OCI-LY3 (cell line): ENCODE measurements around the gene EXOC4.

ENCODE experiments used
- H2AFZ ChIP-seq: fragments of 200-600, 300-600 bp; shearing (Covaris generic); 2 replicates; pipeline ENCODE4 v1.6.0; 2014; ENCODE audit warnings: antibody characterized with exemption, low read depth, low read length
- H3K27ac ChIP-seq: fragments of 200-600, 300-600 bp; sonication (generic); 2 replicates; pipeline ENCODE4 v1.5.1; 2014; ENCODE audit warnings: mild to moderate bottlenecking, low read length, moderate library complexity, mixed read lengths
- H3K27me3 ChIP-seq: fragments of 200-600, 300-600 bp; sonication (generic); 2 replicates; pipeline ENCODE4 v1.6.1; 2014; ENCODE audit warnings: low read depth, low read length, mixed read lengths
- H3K36me3 ChIP-seq: fragments of 200-600, 300-600 bp; sonication (generic); replicated peaks from 2 replicates; pipeline ENCODE3; 2014; ENCODE audit warnings: low read depth, low read length, mixed read lengths
- H3K4me1 ChIP-seq: fragments of 300-600, 200-600 bp; sonication (generic); 2 replicates; pipeline ENCODE4 v1.6.1; 2014; ENCODE audit warnings: low read length, mixed read lengths
- H3K4me2 ChIP-seq: fragments of 200-600, 300-600 bp; sonication (generic); 2 replicates; pipeline ENCODE4 v1.6.1; 2014; ENCODE audit warnings: low read length, mixed read lengths
- H3K4me3 ChIP-seq: fragments of 300-600, 200-600 bp; sonication (generic); 2 replicates; pipeline ENCODE4 v1.5.1; 2014; ENCODE audit warnings: antibody characterized with exemption, mild to moderate bottlenecking, low read length, moderate library complexity
- H3K79me2 ChIP-seq: fragments of 300-600, 200-600 bp; shearing (Covaris generic); 2 replicates; pipeline ENCODE4 v1.6.1; 2014; ENCODE audit warnings: mild to moderate bottlenecking, low read length, mixed read lengths
- H3K9ac ChIP-seq: fragments of 300-600, 200-600 bp; shearing (Covaris generic); 2 replicates; pipeline ENCODE4 v1.6.0; 2014; ENCODE audit warnings: mild to moderate bottlenecking, low read length, moderate library complexity
- H3K9me3 ChIP-seq: fragments of 200-600, 300-600 bp; shearing (Covaris generic); 2 replicates; pipeline ENCODE4 v1.6.1; 2014; ENCODE audit warnings: low read length, mixed read lengths; ENCODE audit not compliant: insufficient read depth
- H4K20me1 ChIP-seq: fragments of 200-600, 300-600 bp; sonication (generic); 2 replicates; pipeline ENCODE4 v1.6.1; 2016; ENCODE audit warnings: low read length, mixed read lengths; ENCODE audit not compliant: insufficient read depth
- CTCF ChIP-seq: fragments of 200-600, 300-600 bp; sonication (generic); IDR thresholded peaks from 2 replicates; pipeline ENCODE4 v1.5.1; 2014; ENCODE audit warnings: antibody characterized with exemption, low read length, low read depth
- EZH2phosphoT487 ChIP-seq: fragments of 200-600 bp; shearing (Covaris generic); IDR thresholded peaks from 2 replicates; pipeline ENCODE4 v1.6.1; 2018; ENCODE audit warnings: antibody characterized with exemption, mixed run types, low read depth

Gene EXOC4

DNA sequence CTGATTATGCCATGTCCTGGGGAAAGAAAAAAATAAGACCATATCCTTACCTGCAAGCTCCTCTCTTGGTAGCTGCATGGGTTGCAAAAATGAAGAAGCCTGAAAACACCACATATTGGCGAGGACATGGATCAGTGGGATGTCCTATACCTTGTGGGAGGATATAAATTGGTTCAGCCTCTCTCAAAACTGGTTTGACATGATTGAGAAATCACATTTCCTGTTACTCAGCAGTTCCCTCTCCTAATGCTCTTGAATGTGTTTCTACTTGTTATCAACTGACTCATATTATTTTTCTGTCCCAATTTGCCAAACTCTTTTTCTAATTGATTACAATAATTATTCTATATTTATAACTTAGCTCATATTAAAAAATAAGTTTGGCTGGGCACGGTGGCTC lies 380.2 kb downstream of the EXOC4 start:
- no peak overlapping the region for H3K4me3 ChIP-seq
- H4K20me1 ChIP-seq = no peaks in the 10 kb centered on the region
- no peaks in the 10 kb centered on the region for H3K27me3 ChIP-seq
- TF ChIP-seq CTCF (no peak), EZH2phosphoT487 (no peak)
- no peak overlapping the region for H3K27ac ChIP-seq
- H3K36me3 ChIP-seq = peaks cover 7% of the 10 kb centered on the region
- no peak overlapping the region for H3K4me2 ChIP-seq
- H2AFZ ChIP-seq = no peak overlapping the region
- no peaks in the 10 kb centered on the region for H3K9me3 ChIP-seq
- H3K79me2 ChIP-seq = no peaks in the 10 kb centered on the region
- no peak overlapping the region for H3K9ac ChIP-seq
- no peaks in the 10 kb centered on the region for H3K4me1 ChIP-seq

DNA sequence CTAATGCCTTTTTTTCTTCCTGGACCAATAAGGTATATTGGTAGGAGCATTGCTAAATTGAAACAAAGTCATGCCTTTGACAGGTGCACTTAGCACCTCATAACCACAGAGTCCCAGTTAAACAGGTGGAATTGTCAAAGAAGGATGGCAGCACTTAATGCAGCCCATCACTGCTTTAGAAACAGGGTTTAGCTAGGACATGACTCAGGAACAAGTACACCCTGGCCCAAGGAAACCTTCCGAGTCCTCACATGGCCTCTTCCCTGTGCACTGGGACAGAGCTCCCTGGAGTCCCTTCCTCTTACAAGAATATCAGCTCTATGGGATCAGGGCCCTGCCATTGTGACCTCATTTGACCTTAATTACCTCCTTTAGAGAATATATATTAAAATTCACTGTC lies 382.7 kb downstream of the EXOC4 start:
- no peak overlapping the region for H2AFZ ChIP-seq

DNA sequence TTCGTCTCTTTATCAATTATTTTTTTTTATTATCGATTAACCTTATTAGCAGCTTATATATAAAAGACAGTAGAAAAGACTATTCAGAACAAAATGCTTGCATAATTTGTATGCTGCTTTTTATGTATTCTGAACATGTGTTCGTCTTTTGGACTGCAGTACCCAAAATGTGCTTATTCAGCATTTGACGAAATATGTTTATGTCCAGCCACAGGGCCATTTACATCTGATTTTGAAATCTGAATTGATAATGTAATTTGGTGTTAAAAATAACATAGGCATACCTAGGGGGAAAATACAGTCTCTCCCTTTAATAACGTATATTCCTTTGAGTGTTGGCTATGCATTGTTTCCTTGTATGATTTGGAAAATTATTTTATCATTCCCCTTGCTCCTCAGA lies 386.0 kb downstream of the EXOC4 start:
- no peaks in the 10 kb centered on the region for H4K20me1 ChIP-seq
- no peak overlapping the region for H2AFZ ChIP-seq
- no peaks in the 10 kb centered on the region for H3K27me3 ChIP-seq
- H3K36me3 ChIP-seq = no peaks in the 10 kb centered on the region
- no peak overlapping the region for H3K9ac ChIP-seq
- no peaks in the 10 kb centered on the region for H3K79me2 ChIP-seq
- no peaks in the 10 kb centered on the region for H3K4me1 ChIP-seq
- no peak overlapping the region for H3K4me2 ChIP-seq
- no peak overlapping the region for H3K4me3 ChIP-seq
- TF ChIP-seq CTCF (no peak), EZH2phosphoT487 (no peak)
- H3K27ac ChIP-seq = no peak overlapping the region
- H3K9me3 ChIP-seq = no peaks in the 10 kb centered on the region

More for the DNA sequence above, 382.7 kb downstream of the EXOC4 start:
- H4K20me1 ChIP-seq = no peaks in the 10 kb centered on the region
- H3K4me2 ChIP-seq = no peak overlapping the region
- H3K27me3 ChIP-seq = no peaks in the 10 kb centered on the region
- H3K9ac ChIP-seq = no peak overlapping the region
- H3K36me3 ChIP-seq = peaks cover 4% of the 10 kb centered on the region
- TF ChIP-seq CTCF (no peak), EZH2phosphoT487 (no peak)
- H3K27ac ChIP-seq = no peak overlapping the region
- H3K9me3 ChIP-seq = no peaks in the 10 kb centered on the region
- no peak overlapping the region for H3K4me3 ChIP-seq
- H3K4me1 ChIP-seq = no peaks in the 10 kb centered on the region
- H3K79me2 ChIP-seq = no peaks in the 10 kb centered on the region

DNA sequence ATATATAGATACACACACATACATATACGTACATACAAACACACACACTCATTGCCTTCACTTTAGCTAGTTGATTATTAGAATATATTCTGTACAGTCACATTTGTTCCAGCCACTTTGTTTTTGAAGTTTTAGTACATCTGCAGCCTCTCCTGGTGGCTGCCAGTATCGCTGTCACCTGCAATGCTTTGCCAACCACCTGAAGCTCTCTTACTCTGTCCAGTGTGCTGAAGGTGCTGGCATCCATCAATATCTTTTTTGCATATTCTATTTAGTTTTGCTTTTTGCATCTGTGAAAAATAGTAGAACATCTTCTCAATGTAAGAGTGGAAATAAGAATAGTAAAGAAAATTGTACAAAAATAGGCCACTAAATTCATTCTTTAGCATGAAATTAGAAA lies 388.6 kb downstream of the EXOC4 start:
- H3K9me3 ChIP-seq = no peaks in the 10 kb centered on the region
- no peaks in the 10 kb centered on the region for H3K27me3 ChIP-seq
- TF ChIP-seq EZH2phosphoT487 = no peak
- TF ChIP-seq CTCF = no peak
- no peak overlapping the region for H3K4me2 ChIP-seq
- H3K4me1 ChIP-seq = no peaks in the 10 kb centered on the region
- H2AFZ ChIP-seq = no peak overlapping the region
- no peak overlapping the region for H3K4me3 ChIP-seq
- H3K36me3 ChIP-seq = no peaks in the 10 kb centered on the region
- H4K20me1 ChIP-seq = no peaks in the 10 kb centered on the region
- no peak overlapping the region for H3K9ac ChIP-seq
- no peaks in the 10 kb centered on the region for H3K79me2 ChIP-seq
- H3K27ac ChIP-seq = no peak overlapping the region
